Heart left ventricle (tissue), 13 donors: Measurements from ENCODE around the gene CALR3.

Experiments
- CTCF ChIP-seq, 12 donors: fragments of 200-600 bp; sonication (generic) in 4 of 12; IDR thresholded peaks; one replicate each; pipeline versions ENCODE4 v1.5.0 to v1.8.0; 2018 to 2022; ENCODE audit warnings: antibody characterized with exemption in 12 of 12, mild to moderate bottlenecking in 5 of 12
- POLR2A ChIP-seq, 2 donors: fragments of 450-650 bp; IDR thresholded peaks; one replicate each; pipeline ENCODE4 v1.6.1; 2017; ENCODE audit warnings: antibody characterized with exemption in 2 of 2, mild to moderate bottlenecking in 2 of 2, moderate library complexity in 2 of 2
- donor health status: ischemic (EF 13 %, LVEDD 7.1; RV severe dilation, severe dysfunction).
- donor health status: DM: no; HTN: yes; CAD: no.
- donor health status: DM: no; HTN: no; CAD: no.
- donor health status: ischemic (EF 25% LVEDD 6.9; RV normal size, moderate dysfunction).
- donor health status: ischemic (EF 25% LVEDD 5.7; RV mildly dilated, moderate dysfunction).
- donor health status: ischemic (EF 35%, LVEDD 5.7; RV mildly dilated, moderate dysfunction).
- donor health status: nonischemic (EF 11% LVEDD 7.7; RV severe dilation, severe dysfunction).
- donor health status: DM: yes; HTN: yes; CAD: no.
- donor health status: PGD.
- donor health status: ischemic (EF 29% LVEDD 5.4; RV normal size, mild dysfunction).
- donor health status: nonischemic (EF 23%, LVEDD 6.1; RV moderate dilation, normal function).

- TF ChIP-seq CTCF (IDR thresholded peaks at IDR 0.05), result peak in 5 of 12 donors; percentile 14 to 27 (median 23)
- TF ChIP-seq POLR2A (IDR thresholded peaks at IDR 0.05), result no peak
Observed at GRCh38 chr19:16527971-16528521, 32.1 kb upstream of the CALR3 start.
